IMR-90 (cell line): Measurements from ENCODE around the gene UFSP1.

ENCODE experiments used
- CTCF ChIP-seq: conservative IDR thresholded peaks from 2 replicates; pipeline ENCODE4 v1.5.1; 2012; ENCODE audit warnings: mild to moderate bottlenecking, low read depth, low read length, improper control_type of control experiment
- ELK1 ChIP-seq: fragments of 150-350 bp; IDR thresholded peaks from 2 replicates; pipeline ENCODE4 v1.6.1; 2016; ENCODE audit warnings: low read depth, mild to moderate bottlenecking, low read length, moderate library complexity, borderline replicate concordance
- MAZ ChIP-seq: IDR thresholded peaks from 2 replicates; pipeline ENCODE4 v1.6.1; 2012; ENCODE audit warnings: low read depth, mild to moderate bottlenecking, low read length, improper control_type of control experiment, moderate library complexity, borderline replicate concordance
- MXI1 ChIP-seq: IDR thresholded peaks from 2 replicates; pipeline ENCODE4 v1.6.1; 2012; ENCODE audit warnings: low read depth, mild to moderate bottlenecking, low read length, moderate library complexity, borderline replicate concordance
- NFE2L2 ChIP-seq: fragments of 150-350 bp; IDR thresholded peaks from 2 replicates; pipeline ENCODE4 v1.6.1; 2016; ENCODE audit warnings: low read depth, mild to moderate bottlenecking, low read length
- POLR2A ChIP-seq: IDR thresholded peaks from 2 replicates; pipeline ENCODE4 v1.6.1; 2012; ENCODE audit warnings: mild to moderate bottlenecking, low read depth, low read length
- RAD21 ChIP-seq: IDR thresholded peaks from 2 replicates; pipeline ENCODE4 v1.6.1; 2012; ENCODE audit warnings: low read length, improper control_type of control experiment
- RCOR1 ChIP-seq: IDR thresholded peaks from 2 replicates; pipeline ENCODE4 v1.6.1; 2012; ENCODE audit warnings: mild to moderate bottlenecking, low read length, improper control_type of control experiment; ENCODE audit not compliant: insufficient replicate concordance
- USF2 ChIP-seq: fragments of 150-350 bp; IDR thresholded peaks from 2 replicates; pipeline ENCODE4 v1.6.1; 2017; ENCODE audit warnings: mild to moderate bottlenecking, antibody characterized with exemption, low read length, low read depth

- TF ChIP-seq CTCF (no peak), RAD21 (no peak), POLR2A (no peak), MXI1 (no peak), ELK1 (no peak), RCOR1 (no peak), NFE2L2 (no peak), USF2 (no peak), MAZ (no peak)
Measured at GRCh38 chr7:100873599-100874299, 15.8 kb downstream of the UFSP1 start.
